Activated naive CD4-positive, alpha-beta T cell treated with anti-CD3 and anti-CD28 coated beads, Interleukin-2, amount 10 ng/mL, durations not matched to agents 7 days and 5 days (primary cell): ENCODE results near the gene CEACAM16.

ENCODE experiments used
- CTCF ChIA-PET: fragments of 350-600 bp; sonication (Branson Sonifier 250); formaldehyde crosslinking; loops from one replicate; lab custom pipeline; 2021; ENCODE audit warnings: antibody characterized with exemption; lab: Charles Lee
- DNase-seq: peaks from one replicate; pipeline ENCODE4 v3.0.0-alpha.2; 2020
- H3K27ac Mint-ChIP-seq: one replicate; pipeline ENCODE4 v1.8.0; 2021; ENCODE audit warnings: mild to moderate bottlenecking, moderate library complexity, mixed read lengths
- H3K27me3 Mint-ChIP-seq: one replicate; pipeline ENCODE4 v1.8.0; 2021; ENCODE audit warnings: mild to moderate bottlenecking, mixed read lengths
- H3K36me3 Mint-ChIP-seq: one replicate; pipeline ENCODE4 v1.8.0; 2021; ENCODE audit warnings: mixed read lengths
- H3K4me1 Mint-ChIP-seq: one replicate; pipeline ENCODE4 v1.8.0; 2021; ENCODE audit warnings: mixed read lengths
- H3K4me3 Mint-ChIP-seq: one replicate; pipeline ENCODE4 v1.8.0; 2021; ENCODE audit warnings: mild to moderate bottlenecking, moderate library complexity, mixed read lengths
- H3K9me3 Mint-ChIP-seq: one replicate; pipeline ENCODE4 v1.8.0; 2021; ENCODE audit warnings: mixed read lengths

Gene CEACAM16

DNA sequence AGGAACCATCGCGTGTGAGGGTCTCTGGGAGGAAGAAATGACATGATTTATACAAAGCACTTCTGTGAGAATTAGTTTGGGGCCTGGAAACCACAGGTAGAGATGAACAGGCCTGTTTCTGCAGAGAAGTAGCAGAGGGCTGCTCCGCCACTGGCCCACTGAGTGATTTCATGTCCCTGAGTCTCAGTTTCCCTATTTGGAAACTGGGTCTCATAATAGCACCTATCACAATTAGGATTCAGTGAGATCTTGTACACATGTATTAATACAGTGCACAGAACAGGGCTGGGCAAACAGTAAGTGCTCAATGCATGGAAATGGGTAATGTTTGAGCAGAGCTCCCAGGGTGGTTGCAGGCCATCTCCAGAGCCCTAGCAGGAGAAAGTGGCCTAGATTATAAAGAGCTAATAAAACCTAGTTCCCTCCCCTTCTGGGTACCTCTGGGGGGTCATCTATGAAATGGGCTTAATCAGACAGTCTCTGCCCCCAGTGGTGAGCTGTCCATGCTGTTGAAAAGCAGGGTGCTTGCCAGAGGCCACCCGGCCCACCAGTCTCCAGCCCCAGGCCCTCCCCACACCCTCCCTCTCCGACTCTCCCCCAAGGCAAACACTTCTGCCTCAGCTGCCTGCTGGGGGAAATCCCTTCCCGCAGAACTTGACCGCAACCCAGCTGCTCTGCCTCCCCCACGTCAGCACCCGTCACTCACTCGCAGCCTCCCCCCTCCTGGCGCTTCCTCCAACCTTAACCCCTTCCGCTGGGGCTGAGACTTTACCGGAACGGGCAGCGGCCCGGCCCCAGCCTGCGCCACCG, 54.1 kb downstream of the CEACAM16 start:
- Mint-ChIP-seq H3K4me1 (peaks cover 79% of the 10 kb centered on the region), H3K27ac (peak overlapping the region; percentile 97), H3K27me3 (peaks cover 4% of the 10 kb centered on the region), H3K4me3 (peak overlapping the region; percentile 91), H3K36me3 (peaks cover 57% of the 10 kb centered on the region), H3K9me3 (no peaks in the 10 kb centered on the region)
- peak; percentile 98 for DNase-seq
- CTCF ChIA-PET: interaction anchor here (3.4 kb wide), 2 partner anchors 18 to 29 kb away, joined by 16 to 19 read pairs; no protein-coding TSS in a partner anchor

DNA sequence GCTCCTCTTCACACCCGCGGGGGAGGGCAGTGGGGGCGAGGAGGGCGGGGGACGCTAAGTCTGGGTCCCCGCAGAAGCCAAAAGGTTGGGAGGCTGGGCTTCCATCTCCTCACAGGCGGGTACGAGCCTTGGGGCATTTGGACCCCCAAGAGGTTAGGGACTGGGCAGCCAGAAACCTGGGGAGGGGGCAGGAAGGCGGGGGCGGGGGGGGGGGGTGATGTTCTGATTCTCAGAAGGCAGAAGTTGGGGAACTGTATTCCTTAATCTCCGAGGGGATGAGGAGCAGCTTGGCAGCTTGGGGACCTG, 54.6 kb downstream of the CEACAM16 start:
- no peak for DNase-seq
- Mint-ChIP-seq H3K4me3 (peak overlapping the region; percentile 91), H3K9me3 (no peaks in the 10 kb centered on the region), H3K36me3 (peaks cover 60% of the 10 kb centered on the region), H3K27me3 (peaks cover 4% of the 10 kb centered on the region), H3K4me1 (peaks cover 82% of the 10 kb centered on the region), H3K27ac (peak overlapping the region; percentile 97)
- CTCF ChIA-PET: interaction anchor here (3.4 kb wide), 2 partner anchors 17 to 30 kb away, joined by 16 to 19 read pairs; no protein-coding TSS in a partner anchor

DNA sequence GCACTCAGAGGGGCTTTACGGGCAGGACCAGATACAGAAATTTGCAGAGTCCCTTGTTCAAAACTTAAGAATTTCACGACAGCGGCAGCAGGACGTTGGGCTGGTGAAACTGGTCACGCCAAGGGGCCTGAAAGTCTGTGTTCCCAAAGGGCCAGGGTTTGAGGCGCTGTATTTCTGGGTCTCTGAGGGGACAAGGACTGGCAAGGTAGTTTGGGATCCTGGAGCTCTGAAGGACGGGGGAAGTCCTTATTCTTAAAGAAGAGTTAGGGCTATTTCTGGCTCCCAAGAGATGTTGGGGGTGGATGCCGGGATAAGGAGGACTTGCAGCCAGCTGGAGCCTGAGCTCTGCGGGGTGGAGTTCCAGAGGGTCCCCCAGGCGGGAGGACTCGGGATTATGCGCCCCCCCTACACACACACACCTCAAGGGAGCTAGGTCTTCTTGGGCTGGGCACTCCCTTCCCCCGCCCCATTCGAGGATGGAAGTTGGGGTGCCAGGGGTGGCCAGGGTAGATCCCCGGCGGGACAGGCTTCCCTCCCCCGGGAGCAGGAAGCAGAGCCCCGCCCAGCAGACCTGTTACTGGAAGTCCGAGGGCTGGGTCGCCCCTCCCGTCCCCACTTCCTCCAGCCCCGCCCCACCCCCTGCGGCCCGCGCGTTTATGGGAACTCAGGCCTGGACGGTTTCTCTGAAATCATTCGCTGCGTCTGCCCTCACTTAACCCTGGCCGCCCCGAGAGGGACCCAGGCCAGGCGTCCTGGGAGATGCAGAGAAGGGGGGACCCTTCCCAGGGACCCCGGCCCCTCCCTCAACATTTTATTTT, 55.2 kb downstream of the CEACAM16 start:
- peak; percentile 85 for DNase-seq
- Mint-ChIP-seq H3K4me1 (peaks cover 84% of the 10 kb centered on the region), H3K27ac (peak overlapping the region; percentile 97), H3K4me3 (peak overlapping the region; percentile 91), H3K36me3 (peaks cover 62% of the 10 kb centered on the region), H3K27me3 (peaks cover 4% of the 10 kb centered on the region), H3K9me3 (no peaks in the 10 kb centered on the region)
- CTCF ChIA-PET: interaction anchor here (1.2 to 3.4 kb wide), 3 partner anchors 17 to 32 kb away, joined by 3 to 19 read pairs (median 16); no protein-coding TSS in a partner anchor

DNA sequence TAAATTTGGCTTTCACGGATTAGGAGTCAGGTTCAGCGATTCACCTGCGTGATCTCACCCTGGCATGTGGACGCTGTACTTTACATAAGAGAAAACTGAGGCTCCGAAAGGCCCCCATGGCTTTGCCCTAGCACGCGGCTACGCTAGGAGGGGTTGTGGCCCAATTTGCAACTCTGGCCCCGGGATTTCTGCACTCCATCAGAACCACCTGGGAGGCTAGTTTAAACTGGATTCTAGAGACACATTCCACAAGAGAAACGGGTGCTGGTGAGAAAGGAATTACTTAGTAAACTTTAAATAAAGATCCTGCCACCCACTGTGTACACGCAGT, 55.8 kb downstream of the CEACAM16 start:
- H3K27ac Mint-ChIP-seq: peak overlapping the region; percentile 97
- CTCF ChIA-PET: interaction anchor here (1.2 to 1.7 kb wide), 3 partner anchors 31 to 65 kb away, joined by 3 to 9 read pairs (median 5); no protein-coding TSS in a partner anchor
- peaks cover 80% of the 10 kb centered on the region for H3K4me1 Mint-ChIP-seq
- no peaks in the 10 kb centered on the region for H3K9me3 Mint-ChIP-seq
- H3K27me3 Mint-ChIP-seq: peaks cover 4% of the 10 kb centered on the region
- DNase-seq: no peak
- H3K4me3 Mint-ChIP-seq: peak overlapping the region; percentile 91
- peaks cover 58% of the 10 kb centered on the region for H3K36me3 Mint-ChIP-seq

DNA sequence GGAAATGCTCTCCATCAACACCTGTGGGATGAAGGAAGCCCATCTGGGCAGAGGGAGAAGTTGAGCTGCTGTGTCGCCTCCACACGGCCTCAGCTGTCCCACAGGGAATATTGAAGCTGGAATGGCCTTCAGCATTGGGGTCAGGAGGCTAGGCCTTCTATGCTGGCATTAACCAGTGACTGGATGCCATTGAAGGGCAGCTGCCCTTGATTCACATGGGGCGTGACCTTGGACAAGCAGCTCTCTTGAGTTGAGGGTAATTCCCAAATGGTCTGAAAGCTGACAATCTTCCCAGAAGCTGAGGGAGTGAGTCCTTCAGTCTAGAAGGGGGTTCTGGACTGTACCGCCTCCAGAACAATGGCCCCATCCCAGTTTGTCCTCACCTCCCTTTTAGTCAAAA, 56.3 kb downstream of the CEACAM16 start:
- H3K27me3 Mint-ChIP-seq: peaks cover 4% of the 10 kb centered on the region
- peaks cover 80% of the 10 kb centered on the region for H3K4me1 Mint-ChIP-seq
- peak overlapping the region; percentile 91 for H3K4me3 Mint-ChIP-seq
- CTCF ChIA-PET: interaction anchor here (1.2 to 1.7 kb wide), 4 partner anchors 16 to 65 kb away, joined by 3 to 9 read pairs (median 5); no protein-coding TSS in a partner anchor
- H3K36me3 Mint-ChIP-seq: peaks cover 58% of the 10 kb centered on the region
- DNase-seq: no peak
- H3K27ac Mint-ChIP-seq: peak overlapping the region; percentile 97
- no peaks in the 10 kb centered on the region for H3K9me3 Mint-ChIP-seq

DNA sequence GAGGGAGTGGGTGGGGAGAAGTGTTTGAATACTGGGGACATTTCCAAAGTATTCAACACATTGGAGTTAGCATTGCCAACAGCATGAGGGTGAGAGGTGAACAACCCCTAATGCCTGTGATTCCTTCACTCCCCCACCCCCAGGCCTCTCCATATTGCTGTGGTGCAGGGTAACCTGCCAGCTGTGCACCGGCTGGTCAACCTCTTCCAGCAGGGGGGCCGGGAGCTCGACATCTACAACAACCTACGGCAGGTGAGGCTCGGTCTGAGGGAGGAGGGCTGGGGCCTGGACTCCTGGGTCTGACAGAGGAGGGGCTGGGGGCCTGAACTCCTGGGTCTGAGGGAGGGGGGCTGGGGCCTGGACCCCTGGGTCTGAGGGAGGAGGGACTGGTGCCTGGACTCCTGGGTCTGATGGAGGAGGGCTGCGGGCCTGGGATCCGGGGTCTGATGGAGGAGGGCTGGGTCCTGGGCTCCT, 57.2 kb downstream of the CEACAM16 start:
- DNase-seq: no peak
- no peaks in the 10 kb centered on the region for H3K9me3 Mint-ChIP-seq
- peaks cover 4% of the 10 kb centered on the region for H3K27me3 Mint-ChIP-seq
- CTCF ChIA-PET: interaction anchor here (0.6 to 1.7 kb wide), 4 partner anchors 15 to 578 kb away, joined by 4 to 9 read pairs (median 5); no protein-coding TSS in a partner anchor
- peak overlapping the region; percentile 42 for H3K27ac Mint-ChIP-seq
- H3K4me3 Mint-ChIP-seq: no peak overlapping the region
- H3K36me3 Mint-ChIP-seq: peaks cover 60% of the 10 kb centered on the region
- H3K4me1 Mint-ChIP-seq: peaks cover 80% of the 10 kb centered on the region

DNA sequence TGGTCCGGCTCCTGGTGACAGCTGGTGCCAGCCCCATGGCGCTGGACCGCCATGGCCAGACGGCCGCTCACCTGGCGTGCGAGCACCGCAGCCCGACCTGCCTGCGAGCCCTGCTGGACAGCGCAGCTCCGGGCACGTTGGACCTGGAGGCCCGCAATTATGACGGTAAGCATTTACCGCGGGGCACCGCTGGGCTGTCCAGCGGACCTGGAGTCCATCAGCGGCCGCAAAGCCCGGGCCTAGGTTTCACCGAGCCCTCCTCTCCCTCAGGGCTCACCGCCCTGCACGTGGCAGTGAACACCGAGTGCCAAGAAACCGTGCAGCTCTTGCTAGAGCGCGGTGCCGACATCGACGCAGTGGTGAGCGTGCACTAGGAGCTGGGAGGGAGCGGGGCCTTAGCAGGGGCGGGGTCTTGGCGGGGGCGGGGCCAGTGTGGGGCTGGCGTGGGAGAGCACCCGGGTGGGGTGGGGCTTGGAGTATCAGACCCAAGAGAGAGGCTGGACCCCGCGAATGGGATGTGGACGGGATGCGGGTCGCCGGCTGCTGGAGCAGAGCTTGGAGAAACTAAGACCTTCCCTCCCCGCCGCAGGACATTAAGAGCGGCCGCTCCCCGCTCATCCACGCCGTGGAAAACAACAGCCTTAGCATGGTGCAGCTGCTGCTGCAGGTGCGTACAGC, 58.2 kb downstream of the CEACAM16 start:
- H3K27me3 Mint-ChIP-seq: peaks cover 4% of the 10 kb centered on the region
- peaks cover 51% of the 10 kb centered on the region for H3K36me3 Mint-ChIP-seq
- no peak for DNase-seq
- no peaks in the 10 kb centered on the region for H3K9me3 Mint-ChIP-seq
- H3K4me1 Mint-ChIP-seq: peaks cover 74% of the 10 kb centered on the region
- H3K4me3 Mint-ChIP-seq: no peak overlapping the region
- CTCF ChIA-PET: interaction anchor here (1.2 to 2.1 kb wide), 3 partner anchors 13 to 68 kb away, joined by 4 to 6 read pairs (median 4); no protein-coding TSS in a partner anchor
- H3K27ac Mint-ChIP-seq: no peak overlapping the region

DNA sequence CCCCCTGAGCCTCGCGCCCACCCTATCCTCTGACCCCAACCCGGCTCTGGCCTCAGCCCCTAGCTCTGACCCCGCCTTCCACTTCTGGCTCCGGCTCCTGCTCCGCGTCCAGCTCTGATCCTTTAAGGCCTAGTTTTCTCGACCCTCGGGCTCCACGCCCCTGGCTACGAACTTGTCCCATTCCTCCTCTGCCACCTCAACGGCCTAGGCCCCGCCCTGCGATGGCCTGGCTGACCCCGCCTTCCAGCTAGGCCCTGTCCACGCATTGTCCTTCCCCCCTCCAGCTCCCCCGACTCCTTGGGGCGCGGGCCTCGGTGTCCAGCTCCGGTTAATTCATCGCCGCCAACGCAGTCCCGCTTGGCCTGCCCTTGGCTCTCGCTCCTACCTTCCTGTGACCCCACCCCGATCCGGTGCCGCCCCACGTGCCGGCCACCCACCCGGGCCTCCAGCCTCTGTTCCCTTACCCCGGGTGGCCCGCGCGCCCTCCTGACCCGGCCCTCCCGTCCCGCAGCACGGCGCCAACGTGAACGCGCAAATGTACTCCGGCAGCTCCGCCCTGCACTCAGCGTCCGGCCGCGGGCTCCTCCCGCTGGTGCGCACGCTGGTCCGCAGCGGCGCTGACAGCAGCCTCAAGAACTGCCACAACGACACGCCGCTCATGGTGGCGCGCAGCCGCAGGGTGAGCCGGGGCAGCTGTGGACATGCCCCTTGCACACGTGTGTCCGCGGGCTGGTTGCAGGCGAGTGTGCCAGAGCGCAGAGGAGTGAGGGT, 59.0 kb downstream of the CEACAM16 start:
- CTCF ChIA-PET: interaction anchor here (1.2 to 2.1 kb wide), 3 partner anchors 13 to 69 kb away, joined by 4 to 6 read pairs (median 4); no protein-coding TSS in a partner anchor
- H3K4me1 Mint-ChIP-seq: peaks cover 70% of the 10 kb centered on the region
- no peak for DNase-seq
- no peaks in the 10 kb centered on the region for H3K9me3 Mint-ChIP-seq
- no peak overlapping the region for H3K27ac Mint-ChIP-seq
- H3K4me3 Mint-ChIP-seq: no peak overlapping the region
- H3K27me3 Mint-ChIP-seq: peaks cover 4% of the 10 kb centered on the region
- H3K36me3 Mint-ChIP-seq: peaks cover 44% of the 10 kb centered on the region

DNA sequence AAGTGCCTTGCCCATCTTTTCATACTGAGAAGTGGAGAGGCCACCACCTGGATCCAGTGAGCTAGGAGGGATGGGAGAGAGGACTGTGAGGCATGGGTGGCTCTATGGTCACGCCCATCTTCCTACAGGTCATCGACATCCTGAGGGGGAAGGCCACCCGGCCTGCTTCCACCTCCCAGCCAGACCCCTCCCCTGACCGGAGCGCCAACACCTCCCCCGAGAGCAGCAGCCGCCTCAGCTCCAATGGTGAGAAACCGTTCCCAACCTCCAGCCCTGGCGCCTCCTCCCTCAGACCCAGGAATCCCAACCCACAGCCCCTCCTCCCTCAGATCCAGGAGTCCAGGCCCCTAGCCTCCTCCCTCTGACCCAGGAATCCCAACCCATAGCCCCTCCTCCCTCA, 59.6 kb downstream of the CEACAM16 start:
- no peak for DNase-seq
- H3K9me3 Mint-ChIP-seq: no peaks in the 10 kb centered on the region
- H3K4me1 Mint-ChIP-seq: peaks cover 69% of the 10 kb centered on the region
- peaks cover 42% of the 10 kb centered on the region for H3K36me3 Mint-ChIP-seq
- H3K4me3 Mint-ChIP-seq: no peak overlapping the region
- no peaks in the 10 kb centered on the region for H3K27me3 Mint-ChIP-seq
- no peak overlapping the region for H3K27ac Mint-ChIP-seq
- CTCF ChIA-PET: interaction anchor here (1.2 to 2.1 kb wide), 2 partner anchors 12 to 35 kb away, joined by 4 to 6 read pairs; no protein-coding TSS in a partner anchor

DNA sequence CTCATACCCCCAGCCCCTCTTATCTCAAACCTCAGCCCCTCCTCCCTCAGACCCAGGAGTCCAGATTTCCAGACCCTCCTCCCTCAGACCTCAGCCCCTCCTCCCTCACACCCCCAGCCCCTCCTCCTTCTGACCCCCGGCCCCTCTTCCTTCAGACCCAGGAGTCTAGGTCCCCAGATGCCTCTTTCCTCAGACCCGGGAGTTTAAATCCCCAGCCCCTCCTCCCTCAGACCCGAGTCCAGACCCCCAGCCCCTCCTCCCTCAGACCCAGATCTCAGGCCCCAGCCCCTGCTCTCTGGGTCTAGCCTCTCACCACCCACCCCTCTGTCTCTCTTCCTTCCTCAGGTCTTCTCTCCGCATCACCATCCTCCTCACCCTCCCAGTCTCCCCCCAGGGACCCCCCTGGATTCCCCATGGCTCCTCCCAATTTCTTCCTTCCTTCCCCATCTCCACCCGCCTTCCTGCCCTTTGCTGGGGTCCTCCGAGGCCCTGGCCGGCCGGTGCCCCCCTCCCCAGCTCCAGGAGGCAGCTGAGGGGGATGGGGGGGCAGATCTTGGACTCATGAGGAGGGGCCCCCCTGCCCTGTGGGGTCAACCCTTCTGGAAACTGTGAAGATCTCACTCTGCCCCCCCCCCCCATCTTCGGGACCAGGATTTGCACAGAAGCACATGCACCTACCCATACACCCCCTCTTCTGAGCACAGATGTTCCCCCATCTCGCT, 60.3 kb downstream of the CEACAM16 start:
- no peaks in the 10 kb centered on the region for H3K9me3 Mint-ChIP-seq
- no peaks in the 10 kb centered on the region for H3K27me3 Mint-ChIP-seq
- H3K36me3 Mint-ChIP-seq: peaks cover 42% of the 10 kb centered on the region
- H3K4me3 Mint-ChIP-seq: no peak overlapping the region
- CTCF ChIA-PET: no interaction called here
- no peak overlapping the region for H3K27ac Mint-ChIP-seq
- DNase-seq: no peak
- H3K4me1 Mint-ChIP-seq: peaks cover 70% of the 10 kb centered on the region
